Motor neuron (in vitro differentiated cells): ENCODE results near the gene BCO1. TPM values are rescaled to one million over a fixed set of nuclear protein-coding genes. Genes with fewer than 3 reads are reported as not detected.
A peak's percentile ranks its signal among the peaks of the same experiment; 100 is the strongest.

ENCODE experiments used
- ATAC-seq, 8 experiments: fragments of 200-7000 bp; cut with Tn5 transposase; replicated peaks in 6 of 8; 2 replicates each; pipeline ENCODE4 v1.8.0; 2021; ENCODE audit warnings: mild to moderate bottlenecking in 8 of 8, moderate library complexity in 8 of 8
- H3K27ac ChIP-seq, 2 donors: fragments of 250-450 bp; sonication (Bioruptor Pico); 2 replicates each; pipeline ENCODE4 v1.9.0; 2021; ENCODE audit warnings: antibody characterized with exemption in 2 of 2, mild to moderate bottlenecking in 2 of 2, moderate library complexity in 1 of 2
- H3K4me1 ChIP-seq, 2 donors: fragments of 250-450 bp; sonication (Bioruptor Pico); replicated peaks in 1 of 2; 2 replicates each; pipeline ENCODE4 v1.6.1; 2021; ENCODE audit warnings: antibody characterized with exemption in 2 of 2, mild to moderate bottlenecking in 2 of 2, moderate library complexity in 1 of 2
- H3K4me3 ChIP-seq, 5 donors: fragments of 250-450 bp; sonication (Bioruptor Pico); 2 replicates each; pipeline ENCODE4 v1.9.0; 2021; ENCODE audit warnings: antibody characterized with exemption in 5 of 5, mild to moderate bottlenecking in 5 of 5, moderate library complexity in 4 of 5
- WGBS, 10 experiments: fragments of 450-650 bp; shearing (Covaris generic); methylation state at CpG; one replicate each; pipeline ENCODE4 v1.0.0; 2022; 5-methylcytosine and 5-hydroxymethylcytosine counted together
- in situ Hi-C, 9 experiments: fragments of 400-800 bp; cut with MboI; loops; one replicate each; pipeline ENCODE4 v1.15.0; 2021; ENCODE audit warnings: low sequenced_read_pairs in 9 of 9, low pct_unique_long_range_greater_than_20kb in 2 of 9; ENCODE audit not compliant: unreplicated experiment in 9 of 9
- total RNA-seq, 8 experiments: library from RNA; unstranded; fragments of 300-600 nt; gene quantifications; 2 replicates each; pipeline versions ENCODE4 v1.2.3 to v1.2.4, GENCODE V29; 2022

The BCO1 gene
- total RNA-seq, 8 experiments from 2014 or later = 0.05 to 1.5 (median 0.39) TPM

DNA sequence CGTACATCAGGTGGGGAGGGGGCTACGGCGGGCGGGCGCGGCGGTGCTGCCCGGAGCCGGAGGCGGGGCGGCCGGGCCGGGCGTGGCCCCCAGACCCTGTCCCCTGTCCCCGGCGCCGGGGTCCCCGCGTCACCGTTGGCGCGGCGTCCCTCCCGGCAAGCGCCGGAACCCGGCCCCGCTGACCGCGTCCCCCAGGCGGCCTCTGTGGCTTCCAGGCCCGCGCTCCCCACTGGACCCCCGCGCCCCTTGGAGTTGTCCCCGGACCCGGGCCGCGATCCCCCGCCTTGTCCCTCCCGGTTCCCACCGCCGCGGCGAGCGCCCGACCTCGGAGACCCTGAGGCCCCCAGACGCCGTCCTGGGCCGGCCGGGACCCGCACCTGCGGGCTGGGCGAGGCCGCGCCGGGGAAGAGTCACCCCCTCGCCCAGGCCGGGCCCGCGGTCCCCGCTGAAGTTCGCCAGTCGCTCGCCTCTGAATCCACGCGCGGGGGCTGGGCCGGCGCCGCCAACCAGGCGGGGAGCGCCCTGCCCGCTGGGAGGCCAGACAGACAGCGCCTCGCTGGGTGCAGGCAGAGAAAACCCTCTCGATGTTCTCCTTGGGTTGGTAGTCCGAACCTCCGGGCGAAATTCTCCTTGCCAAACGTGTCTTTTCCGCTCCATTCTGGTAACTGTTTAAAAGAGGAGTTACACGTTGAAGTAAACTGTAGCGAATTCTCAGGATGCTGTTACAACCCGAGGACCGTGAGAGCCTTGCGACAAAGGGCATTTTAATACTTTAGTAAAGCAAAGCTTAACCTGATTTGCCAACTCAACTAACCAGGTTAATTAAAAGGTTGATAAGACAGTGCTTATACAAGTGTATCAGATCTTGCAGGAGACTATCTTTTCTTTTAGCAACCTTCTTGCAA is 77.0 kb downstream of the BCO1 start:
- Histone ChIP-seq H3K4me1 (peaks cover 2 to 12% of the 10 kb centered on the region in 2 donors), H3K27ac (peak overlapping the region; percentile 53 to 69)
- peak; percentile 7 to 42 (median 22) for ATAC-seq

DNA sequence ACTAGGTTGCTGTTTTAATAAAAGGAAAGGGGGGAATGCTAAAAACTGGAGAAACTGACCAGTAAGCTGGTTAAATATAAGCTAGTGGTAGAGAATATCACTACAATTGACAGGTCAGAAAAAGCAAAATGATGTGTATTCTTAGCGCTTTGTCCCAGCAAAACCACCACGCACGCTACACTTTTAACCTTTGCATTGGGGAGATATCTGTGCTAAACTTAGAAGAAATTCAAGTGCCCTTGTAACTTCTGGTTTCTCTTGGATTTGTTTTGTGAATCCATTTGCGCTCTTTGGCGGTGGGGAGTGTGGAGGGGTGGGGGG is 77.6 kb downstream of the BCO1 start:
- no peak overlapping the region for H3K27ac ChIP-seq
- H3K4me1 ChIP-seq = peaks cover 2 to 12% of the 10 kb centered on the region in 2 donors
- 41 to 94% (median 60%) methylated on average over 1 to 5 of the region's 5 CpGs; no CpG with 5 or more reads in 1 of the 10 experiments for WGBS, 10 experiments
- ATAC-seq = no peak
- in situ Hi-C loops = no loop called here
- peak overlapping the region; percentile 68 to 91 (median 77) for H3K4me3 ChIP-seq

More for the DNA sequence above, 77.0 kb downstream of the BCO1 start:
- H3K4me3 ChIP-seq = peak overlapping the region; percentile 68 to 91 (median 77)
- in situ Hi-C loops = no loop called here
- WGBS, 10 experiments = 0 to 6% (median 0%) methylated on average over 2 to 21 of the region's 88 CpGs

DNA sequence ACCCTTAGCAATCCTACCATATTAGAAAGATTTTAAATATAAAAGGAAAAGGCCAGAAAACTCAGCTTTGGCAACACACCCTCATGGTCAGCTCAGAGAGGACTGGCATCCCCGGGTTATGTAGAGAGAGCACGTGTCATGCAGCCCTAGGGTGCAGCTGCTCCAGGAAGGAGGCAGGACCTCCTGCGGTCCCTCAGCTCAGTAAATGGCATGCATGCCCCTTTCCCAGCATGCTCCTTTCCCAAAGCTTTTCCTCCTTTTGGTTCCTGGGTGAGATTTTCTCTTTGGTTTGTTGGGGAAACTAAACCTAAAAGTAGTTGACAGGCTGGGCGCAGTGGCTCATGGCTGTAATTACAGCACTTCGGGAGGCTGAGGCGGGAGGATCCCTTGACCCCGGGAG is 80.2 kb downstream of the BCO1 start:
- no peak overlapping the region for H3K4me3 ChIP-seq
- no peak overlapping the region for H3K27ac ChIP-seq
- in situ Hi-C loops = no loop called here
- peaks cover under 1 to 2% of the 10 kb centered on the region in 2 donors for H3K4me1 ChIP-seq
- 48 to 89% (median 73%) methylated on average over 3 to 6 of the region's 7 CpGs; no CpG with 5 or more reads in 3 of the 10 experiments for WGBS, 10 experiments
- no peak for ATAC-seq

DNA sequence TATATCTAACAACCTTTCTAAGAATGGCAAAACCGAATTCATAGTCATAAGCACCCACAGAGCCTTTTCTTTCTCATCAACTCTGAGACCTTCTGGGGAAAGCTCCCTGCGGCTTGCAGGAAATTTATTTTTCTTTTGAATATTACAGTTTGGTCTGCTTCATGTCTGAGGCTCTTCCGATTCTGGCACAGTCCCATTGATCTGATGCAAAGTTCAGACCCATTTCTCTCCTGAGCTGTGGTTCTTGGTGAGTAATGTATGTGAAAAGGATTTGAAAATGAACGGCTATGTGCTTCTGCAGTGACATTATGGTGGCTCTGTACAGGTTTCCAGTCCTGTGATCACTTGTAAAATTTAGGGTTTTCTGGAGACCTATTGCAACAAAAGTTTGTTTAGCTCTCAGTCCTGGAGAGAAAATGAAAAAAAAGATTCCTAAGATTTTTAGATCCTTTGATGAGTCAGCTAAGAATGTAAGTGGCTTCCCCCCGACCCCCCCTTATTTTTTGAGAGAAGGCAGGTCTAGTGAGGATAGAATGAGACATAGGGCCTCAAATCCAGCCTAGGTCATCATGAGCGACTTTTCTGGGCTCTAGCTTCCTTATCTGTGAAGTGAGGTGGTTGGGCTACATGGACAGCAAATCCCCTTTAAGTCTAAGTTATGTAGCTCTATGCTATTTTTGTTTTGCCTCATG is 80.9 kb downstream of the BCO1 start:
- in situ Hi-C loops = no loop called here
- Histone ChIP-seq H3K4me3 (no peak overlapping the region), H3K4me1 (peaks cover 0 to 2% of the 10 kb centered on the region in 2 donors), H3K27ac (no peak overlapping the region)
- no peak for ATAC-seq
- 0 to 90% (median 60%) methylated on average over 1 to 4 of the region's 6 CpGs; no CpG with 5 or more reads in 1 of the 10 experiments for WGBS, 10 experiments

DNA sequence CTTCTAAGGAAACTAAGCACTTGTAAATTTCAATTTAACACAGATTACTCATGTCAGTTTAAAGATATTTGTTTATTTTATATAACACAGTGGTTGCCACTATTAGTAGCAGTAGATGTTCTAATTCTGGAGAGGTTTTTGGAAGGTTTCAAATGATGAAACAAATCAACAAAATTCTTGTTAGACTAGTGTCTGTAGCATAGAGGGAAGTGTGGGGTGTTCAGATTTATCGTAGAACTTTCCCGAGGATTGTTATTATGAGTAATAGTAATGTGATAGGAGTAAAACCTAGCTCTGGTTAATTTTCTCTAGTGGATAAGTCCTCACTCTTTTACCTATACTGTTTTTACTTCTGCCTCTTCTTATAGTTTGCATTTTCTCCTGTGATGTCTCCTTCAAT is 82.5 kb downstream of the BCO1 start:
- peaks cover 0 to 2% of the 10 kb centered on the region in 2 donors for H3K4me1 ChIP-seq
- WGBS, 10 experiments = 95 to 100% (median 100%) methylated on average over 2 of the region's 2 CpGs; no CpG with 5 or more reads in 3 of the 10 experiments
- in situ Hi-C loops = no loop called here
- no peak for ATAC-seq
- no peak overlapping the region for H3K4me3 ChIP-seq
- H3K27ac ChIP-seq = no peak overlapping the region

DNA sequence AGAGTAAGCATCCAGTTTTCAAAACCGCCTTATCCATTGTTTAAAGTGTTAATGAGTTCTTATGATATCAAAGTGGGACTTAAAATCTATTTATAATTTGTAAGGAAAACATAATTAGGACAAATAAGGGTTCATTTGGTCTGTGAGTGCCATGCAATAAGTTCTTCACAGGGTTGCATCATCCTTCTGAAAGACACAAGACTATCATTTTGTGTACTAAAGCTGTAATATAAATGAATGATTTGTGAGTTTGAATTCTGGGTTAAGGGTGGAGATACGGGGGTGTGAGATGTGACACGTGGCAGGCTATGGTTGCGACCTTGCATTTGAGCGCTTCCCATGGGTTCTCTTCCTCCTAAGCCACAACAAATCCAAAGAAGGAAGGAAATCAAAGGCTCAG is 83.0 kb downstream of the BCO1 start:
- no peak overlapping the region for H3K27ac ChIP-seq
- ATAC-seq = no peak
- in situ Hi-C loops = no loop called here

DNA sequence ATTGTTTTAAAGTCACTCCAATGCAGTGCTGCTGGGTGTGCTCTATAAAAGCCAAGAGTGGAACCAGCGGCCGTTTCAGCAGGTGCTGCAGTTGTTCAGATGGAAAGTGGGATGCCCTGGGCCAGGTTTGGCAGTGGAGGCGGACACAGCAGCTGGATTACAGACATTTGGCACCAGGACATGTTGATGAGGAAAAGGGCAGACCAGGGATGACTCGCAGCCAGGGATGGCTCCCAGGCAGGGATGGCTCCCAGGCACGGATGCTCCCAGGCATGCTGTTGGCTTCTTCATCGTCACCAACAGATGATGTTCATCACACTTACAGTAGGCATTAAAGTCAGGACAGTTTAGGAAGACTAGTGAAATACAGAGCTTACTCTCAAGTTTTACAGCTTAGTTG is 86.3 kb downstream of the BCO1 start:
- H3K27ac ChIP-seq = no peak overlapping the region
- H3K4me3 ChIP-seq = no peak overlapping the region
- peaks cover 0 to 3% of the 10 kb centered on the region in 2 donors for H3K4me1 ChIP-seq
- ATAC-seq = peak in 1 of 8 experiments; percentile 21
- WGBS, 10 experiments = 28 to 100% (median 96%) methylated on average over 1 to 6 of the region's 6 CpGs
- in situ Hi-C loops = no loop called here

More for the DNA sequence above, 83.0 kb downstream of the BCO1 start:
- Histone ChIP-seq H3K4me1 (peaks cover 0 to 2% of the 10 kb centered on the region in 2 donors), H3K4me3 (no peak overlapping the region)
- 88 to 100% (median 96%) methylated on average over 1 to 4 of the region's 5 CpGs; no CpG with 5 or more reads in 1 of the 10 experiments for WGBS, 10 experiments

DNA sequence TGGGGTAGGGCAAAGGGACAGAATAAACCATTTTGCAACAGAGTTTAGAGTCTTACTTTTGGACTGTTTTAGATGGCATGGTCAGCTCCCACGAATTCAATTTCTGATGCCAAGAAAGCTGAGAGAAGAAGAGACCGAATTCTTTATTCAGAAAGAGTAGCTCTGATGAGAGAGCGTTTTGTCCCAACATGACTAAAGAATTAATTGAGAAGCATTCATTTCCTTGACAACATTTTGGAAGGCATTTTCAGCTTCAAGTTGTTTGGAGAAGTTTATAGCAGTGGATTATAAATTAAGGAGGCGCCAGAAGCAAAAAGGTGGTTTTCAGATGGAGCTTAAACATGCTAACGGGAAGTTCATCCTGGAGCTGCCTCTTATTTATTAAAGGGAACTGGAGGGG is 88.5 kb downstream of the BCO1 start:
- Histone ChIP-seq H3K4me1 (peaks cover 0 to 3% of the 10 kb centered on the region in 2 donors), H3K4me3 (no peak overlapping the region), H3K27ac (no peak overlapping the region)
- 71 to 96% (median 78%) methylated on average over 2 to 5 of the region's 5 CpGs for WGBS, 10 experiments
- in situ Hi-C loops = no loop called here
- peak in 1 of 8 experiments; percentile 33 for ATAC-seq

DNA sequence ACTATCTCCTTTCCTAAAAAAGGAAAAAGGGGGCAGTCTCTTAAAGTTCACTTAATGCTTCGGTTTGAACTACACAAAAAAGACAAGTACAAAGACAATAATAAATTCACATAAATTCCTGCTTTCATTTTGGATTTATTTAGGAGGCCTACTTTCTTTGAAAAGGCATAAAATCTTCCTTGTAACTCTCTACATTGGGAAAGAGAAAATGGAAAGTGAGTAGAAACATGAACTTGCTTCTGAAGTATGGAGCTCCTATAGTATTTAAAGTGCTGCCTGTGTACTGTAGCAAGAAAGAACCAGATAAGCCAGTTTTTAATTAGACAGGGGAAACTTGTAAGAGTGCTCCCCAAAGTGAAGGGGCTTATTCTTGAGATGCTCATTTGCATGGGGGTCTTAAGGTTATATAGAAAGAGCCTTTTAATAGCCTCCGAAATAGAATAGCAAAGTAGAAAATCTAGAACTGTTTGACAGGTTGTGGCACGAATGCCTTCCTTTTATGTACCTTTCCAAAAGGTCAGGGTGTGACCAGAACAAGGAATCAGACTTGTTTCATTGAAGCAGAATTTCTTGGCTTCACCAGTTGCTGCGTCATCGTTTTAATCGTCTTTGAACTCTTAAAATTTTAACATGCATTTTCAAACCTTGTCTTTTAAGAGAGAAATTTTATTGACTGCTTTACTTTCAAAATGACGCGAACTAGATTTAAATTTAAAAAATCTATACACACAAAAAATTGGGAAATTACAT is 89.1 kb downstream of the BCO1 start:
- Histone ChIP-seq H3K4me3 (no peak overlapping the region), H3K4me1 (peaks cover 0 to 3% of the 10 kb centered on the region in 2 donors), H3K27ac (no peak overlapping the region)
- no peak for ATAC-seq
- WGBS, 10 experiments = 57 to 97% (median 84%) methylated on average over 4 to 8 of the region's 8 CpGs
- in situ Hi-C loops = no loop called here

DNA sequence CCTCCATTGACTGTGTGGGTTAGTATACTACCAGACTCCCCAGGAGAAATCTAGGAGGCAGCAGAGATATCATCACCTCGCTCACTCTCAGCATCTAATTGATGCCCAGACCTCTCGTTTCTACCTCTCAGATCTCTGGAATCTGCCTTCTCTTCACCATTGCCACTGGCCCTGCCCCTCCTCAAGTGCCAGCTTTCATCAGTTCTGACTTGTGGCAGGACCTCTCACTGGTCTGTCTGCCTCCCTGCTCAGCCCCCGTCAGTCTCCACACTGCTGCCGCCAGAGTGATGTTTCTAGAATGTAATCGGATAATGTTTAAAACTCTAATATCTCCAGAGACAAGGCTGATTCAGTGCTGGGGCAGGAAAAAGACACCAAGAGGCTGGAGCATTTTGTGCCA is 91.5 kb downstream of the BCO1 start:
- no peak for ATAC-seq
- no peak overlapping the region for H3K27ac ChIP-seq
- peaks cover 0 to 3% of the 10 kb centered on the region in 2 donors for H3K4me1 ChIP-seq
- 54 to 100% (median 92%) methylated on average over 2 to 5 of the region's 5 CpGs; no CpG with 5 or more reads in 3 of the 10 experiments for WGBS, 10 experiments
- in situ Hi-C loops = no loop called here
- H3K4me3 ChIP-seq = no peak overlapping the region

DNA sequence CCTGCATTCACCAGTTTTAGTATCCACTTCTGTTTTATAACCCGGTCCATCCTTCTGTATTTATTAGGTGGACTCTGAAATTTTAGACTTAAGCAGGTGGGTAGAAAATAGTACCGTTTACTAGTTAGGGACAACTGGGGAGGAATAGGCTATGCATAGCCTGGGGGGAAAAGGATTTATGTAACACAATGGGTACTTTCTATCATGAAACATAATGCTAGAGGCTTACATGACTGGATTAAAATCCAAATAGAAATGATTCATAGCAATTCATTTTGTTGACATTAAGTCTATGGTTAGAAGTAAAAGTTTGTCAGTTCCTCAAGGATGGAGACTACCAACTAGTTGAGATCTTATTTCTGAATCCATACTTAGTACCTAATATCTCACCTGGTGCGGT is 94.9 kb downstream of the BCO1 start:
- no peak for ATAC-seq
- in situ Hi-C loops = no loop called here
- WGBS, 10 experiments = 58 to 100% (median 100%) methylated on average over 1 to 3 of the region's 3 CpGs
- no peak overlapping the region for H3K27ac ChIP-seq
- H3K4me3 ChIP-seq = no peak overlapping the region
- peaks cover 0 to 3% of the 10 kb centered on the region in 2 donors for H3K4me1 ChIP-seq

DNA sequence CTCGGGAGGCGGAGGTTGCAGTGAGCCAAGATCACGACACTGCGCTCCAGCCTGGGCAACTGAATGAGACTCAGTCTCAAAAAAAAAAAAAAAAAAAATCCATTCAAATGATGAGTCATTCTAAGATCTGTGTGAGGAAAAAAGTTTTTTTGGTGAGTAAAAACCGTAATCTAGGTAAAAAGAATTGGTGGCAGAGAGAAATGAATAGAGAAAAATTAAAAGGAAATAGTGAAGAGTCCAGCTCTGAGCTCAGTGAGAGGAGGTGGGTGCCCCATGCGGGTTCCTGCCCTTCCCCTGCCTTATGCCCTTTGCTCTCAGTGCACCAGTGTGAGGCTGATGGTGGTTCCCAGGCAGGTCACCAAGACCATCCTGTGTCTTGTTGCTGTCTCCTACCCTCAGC is 97.2 kb downstream of the BCO1 start:
- in situ Hi-C loops = no loop called here
- Histone ChIP-seq H3K4me3 (no peak overlapping the region), H3K27ac (no peak overlapping the region), H3K4me1 (no peaks in the 10 kb centered on the region)
- no peak for ATAC-seq
- 89 to 100% (median 93%) methylated on average over 1 to 6 of the region's 6 CpGs; no CpG with 5 or more reads in 1 of the 10 experiments for WGBS, 10 experiments

DNA sequence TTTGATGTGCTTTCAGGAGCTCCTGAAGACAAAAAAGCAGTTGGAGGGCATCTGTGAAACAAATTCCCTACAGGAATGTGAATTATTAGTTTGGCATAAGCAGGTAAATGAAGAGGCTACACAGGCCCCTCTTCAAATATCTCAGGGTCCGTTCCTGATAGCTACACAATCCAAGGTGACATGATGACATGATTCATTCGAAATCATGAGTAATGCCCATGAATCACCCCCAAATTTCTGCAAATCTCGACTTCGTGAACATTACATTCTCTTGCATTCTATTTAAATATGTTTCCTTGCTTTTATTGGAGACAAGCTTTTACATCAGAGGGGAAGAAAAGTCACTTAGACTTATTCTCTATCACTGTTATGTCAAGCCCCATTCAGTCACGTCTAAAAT is 98.6 kb downstream of the BCO1 start:
- no peak overlapping the region for H3K4me3 ChIP-seq
- in situ Hi-C loops = no loop called here
- ATAC-seq = no peak
- WGBS, 10 experiments = 73 to 100% (median 94%) methylated on average over 1 to 5 of the region's 5 CpGs; no CpG with 5 or more reads in 2 of the 10 experiments
- H3K4me1 ChIP-seq = no peaks in the 10 kb centered on the region
- no peak overlapping the region for H3K27ac ChIP-seq
